Thoracic aorta (tissue), 2 donors: ENCODE data around the gene DDX52. TPM values are rescaled to one million over a fixed set of nuclear protein-coding genes. Genes with fewer than 3 reads are reported as not detected.

Source experiments
- ATAC-seq: fragments of 150-250 bp; one replicate; pipeline ENCODE4 v1.8.0; 2017; ENCODE audit warnings: low read depth; ENCODE audit not compliant: insufficient number of reproducible peaks, low FRiP score
- DNase-seq: peaks from one replicate; pipeline ENCODE4 v3.0.0-alpha.2; 2020; ENCODE audit warnings: low spot score
- H3K27ac ChIP-seq, 2 donors: fragments of 200-600 bp; sonication (generic); 1 replicate in 1 of 2; 2 replicates in 1 of 2; pipeline ENCODE4 v1.5.1; 2016; ENCODE audit warnings: mild to moderate bottlenecking in 2 of 2, moderate library complexity in 2 of 2
- H3K27me3 ChIP-seq: fragments of 200-600 bp; sonication (generic); replicated peaks from 2 replicates; pipeline ENCODE4 v1.6.0; 2016; ENCODE audit warnings: mild to moderate bottlenecking; ENCODE audit not compliant: insufficient read depth
- H3K36me3 ChIP-seq: fragments of 200-600 bp; sonication (generic); one replicate; pipeline ENCODE4 v1.5.1; 2016
- H3K4me1 ChIP-seq, 2 donors: fragments of 200-600 bp; sonication (generic); 1 replicate in 1 of 2; 2 replicates in 1 of 2; pipeline versions ENCODE4 v1.5.1 to v1.6.0; 2016; ENCODE audit warnings: low read depth in 2 of 2, mild to moderate bottlenecking in 1 of 2; ENCODE audit not compliant: control insufficient read depth in 1 of 2
- H3K4me3 ChIP-seq: fragments of 200-600 bp; sonication (generic); 2 replicates; pipeline ENCODE4 v1.5.1; 2016; ENCODE audit warnings: mild to moderate bottlenecking
- H3K9me3 ChIP-seq: fragments of 200-600 bp; sonication (generic); 2 replicates; pipeline ENCODE4 v1.5.1; 2016
- total RNA-seq, 2 donors: library from RNA; depleted of rRNA; stranded (reverse); fragments of >200 nt; gene quantifications; one replicate each; pipeline versions ENCODE4 v1.1.0 to v1.2.3, GENCODE V29; 2016
- TF ChIP-seq, protein P1 (sequence below): fragments of 200-600 bp; sonication (generic); IDR thresholded peaks from one replicate; pipeline ENCODE4 v1.5.1; 2019; ENCODE audit warnings: antibody characterized with exemption

Gene DDX52
- total RNA-seq, 2 donors from 2014 or later = 9.2 to 22.7 TPM

DNA sequence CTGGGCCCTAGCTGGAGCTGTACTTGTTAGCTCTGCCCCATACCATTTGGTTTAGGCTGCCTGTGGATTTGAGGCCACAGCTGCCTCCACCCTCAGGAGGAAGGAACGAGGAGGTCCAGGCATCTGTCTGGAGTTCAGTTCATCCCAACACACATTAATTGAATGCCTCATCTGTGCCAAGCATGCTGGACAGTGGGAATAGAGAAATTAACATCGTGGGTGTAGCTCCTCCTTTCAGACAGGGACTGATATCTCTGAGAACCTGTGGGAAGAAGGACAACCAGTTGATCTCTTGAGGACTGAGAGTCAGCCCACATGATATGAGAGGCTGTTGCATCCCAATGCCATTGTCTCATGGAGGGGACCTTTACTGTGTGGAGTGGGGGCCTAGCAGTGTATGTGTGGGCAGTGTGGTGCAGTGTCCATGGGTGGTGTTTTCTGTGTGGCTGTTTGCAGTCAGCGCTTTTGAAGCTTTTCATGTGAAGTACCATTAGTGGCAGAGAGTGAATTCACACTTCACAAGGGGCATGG is 29.4 kb upstream of the DDX52 start:
- ATAC-seq (no peak), DNase-seq (no peak)
- H3K27me3 ChIP-seq = no peaks in the 10 kb centered on the region
- H3K9me3 ChIP-seq = no peaks in the 10 kb centered on the region
- no peaks in the 10 kb centered on the region for H3K36me3 ChIP-seq
- H3K4me1 ChIP-seq = no peaks in the 10 kb centered on the region
- H3K4me3 ChIP-seq = no peak overlapping the region
- TF ChIP-seq, protein P1, sequence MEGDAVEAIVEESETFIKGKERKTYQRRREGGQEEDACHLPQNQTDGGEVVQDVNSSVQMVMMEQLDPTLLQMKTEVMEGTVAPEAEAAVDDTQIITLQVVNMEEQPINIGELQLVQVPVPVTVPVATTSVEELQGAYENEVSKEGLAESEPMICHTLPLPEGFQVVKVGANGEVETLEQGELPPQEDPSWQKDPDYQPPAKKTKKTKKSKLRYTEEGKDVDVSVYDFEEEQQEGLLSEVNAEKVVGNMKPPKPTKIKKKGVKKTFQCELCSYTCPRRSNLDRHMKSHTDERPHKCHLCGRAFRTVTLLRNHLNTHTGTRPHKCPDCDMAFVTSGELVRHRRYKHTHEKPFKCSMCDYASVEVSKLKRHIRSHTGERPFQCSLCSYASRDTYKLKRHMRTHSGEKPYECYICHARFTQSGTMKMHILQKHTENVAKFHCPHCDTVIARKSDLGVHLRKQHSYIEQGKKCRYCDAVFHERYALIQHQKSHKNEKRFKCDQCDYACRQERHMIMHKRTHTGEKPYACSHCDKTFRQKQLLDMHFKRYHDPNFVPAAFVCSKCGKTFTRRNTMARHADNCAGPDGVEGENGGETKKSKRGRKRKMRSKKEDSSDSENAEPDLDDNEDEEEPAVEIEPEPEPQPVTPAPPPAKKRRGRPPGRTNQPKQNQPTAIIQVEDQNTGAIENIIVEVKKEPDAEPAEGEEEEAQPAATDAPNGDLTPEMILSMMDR = no peak
- no peak overlapping the region for H3K27ac ChIP-seq

DNA sequence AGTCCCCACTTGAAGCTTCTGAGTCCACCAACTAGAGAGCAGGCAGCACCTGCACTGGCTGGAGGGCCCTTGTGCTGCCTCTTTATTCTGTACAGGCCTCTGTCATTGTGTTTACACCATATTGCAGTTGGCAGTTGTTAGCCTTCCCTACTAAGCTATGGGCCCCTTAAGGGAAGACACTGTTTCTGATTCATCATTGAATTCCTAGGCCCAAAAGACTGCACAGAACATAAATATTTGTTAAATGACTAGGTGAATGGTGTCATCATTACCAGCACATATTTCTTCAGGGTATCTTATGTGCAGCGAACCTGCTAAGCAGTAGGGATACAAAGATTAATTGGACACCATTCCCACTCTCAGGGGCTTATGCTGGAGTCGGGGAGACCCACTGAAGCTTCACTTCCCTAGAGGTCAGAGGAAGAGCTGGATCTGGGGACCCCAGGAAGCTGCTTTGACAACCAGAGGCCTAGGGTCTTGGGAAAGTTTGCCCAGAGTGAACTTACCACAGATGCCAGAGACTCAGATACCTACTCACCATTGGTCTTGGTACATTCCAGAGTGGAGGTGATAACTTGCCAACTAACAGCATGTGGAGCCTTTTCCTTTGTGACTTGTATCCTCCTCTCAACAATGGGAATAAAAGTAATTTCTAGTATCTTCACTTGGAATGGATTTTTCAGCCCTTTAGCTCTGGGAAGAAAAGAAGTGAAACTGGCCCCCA is 28.7 kb upstream of the DDX52 start:
- H3K9me3 ChIP-seq = no peaks in the 10 kb centered on the region
- no peak for ATAC-seq

DNA sequence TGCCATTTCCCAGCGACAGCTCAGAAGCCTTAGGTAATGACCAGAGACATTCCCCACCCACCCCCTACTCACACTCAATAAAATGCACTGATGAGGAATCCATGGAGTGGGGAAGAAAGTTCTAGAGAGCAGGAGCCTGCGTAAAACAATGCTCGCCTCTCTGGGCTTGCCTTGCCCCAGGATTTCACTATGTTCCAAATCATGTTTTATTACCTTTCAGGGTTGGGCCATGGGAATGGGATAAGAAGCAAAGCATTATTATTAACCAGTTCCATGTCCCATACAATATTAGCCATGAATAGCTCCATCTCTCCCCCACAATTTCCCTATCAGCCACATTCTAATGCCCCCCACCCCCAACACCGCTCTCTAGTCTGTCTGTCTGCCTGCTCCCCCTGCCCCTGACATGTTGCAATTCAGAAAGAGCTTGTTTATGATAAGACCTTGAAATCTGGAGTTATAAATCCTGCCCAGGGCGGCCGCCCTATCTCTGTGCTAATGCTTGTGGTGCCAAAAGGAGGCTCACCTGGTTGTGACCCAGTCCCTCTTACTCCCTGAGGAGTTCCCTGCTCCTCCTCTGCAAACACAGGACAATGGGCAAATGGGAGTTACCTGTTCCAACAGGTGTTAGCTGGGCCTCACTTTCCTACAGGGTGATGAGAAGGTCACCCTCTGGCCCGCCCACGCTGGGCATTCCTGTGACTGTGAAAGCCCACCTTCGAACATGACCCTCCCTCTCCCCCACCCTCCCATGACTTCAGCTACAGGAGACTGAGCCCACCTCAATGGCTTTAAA is 28.0 kb upstream of the DDX52 start:
- H3K36me3 ChIP-seq = no peaks in the 10 kb centered on the region
- DNase-seq (no peak), ATAC-seq (no peak)
- no peaks in the 10 kb centered on the region for H3K4me1 ChIP-seq
- no peaks in the 10 kb centered on the region for H3K9me3 ChIP-seq
- no peak overlapping the region for H3K27ac ChIP-seq
- H3K27me3 ChIP-seq = no peaks in the 10 kb centered on the region
- TF ChIP-seq, protein P1 = no peak
- H3K4me3 ChIP-seq = no peak overlapping the region

More for the DNA sequence above, 28.7 kb upstream of the DDX52 start:
- no peak for DNase-seq
- H3K4me3 ChIP-seq = no peak overlapping the region
- H3K36me3 ChIP-seq = no peaks in the 10 kb centered on the region
- no peaks in the 10 kb centered on the region for H3K4me1 ChIP-seq
- no peaks in the 10 kb centered on the region for H3K27me3 ChIP-seq
- no peak overlapping the region for H3K27ac ChIP-seq
- TF ChIP-seq, protein P1 = no peak

DNA sequence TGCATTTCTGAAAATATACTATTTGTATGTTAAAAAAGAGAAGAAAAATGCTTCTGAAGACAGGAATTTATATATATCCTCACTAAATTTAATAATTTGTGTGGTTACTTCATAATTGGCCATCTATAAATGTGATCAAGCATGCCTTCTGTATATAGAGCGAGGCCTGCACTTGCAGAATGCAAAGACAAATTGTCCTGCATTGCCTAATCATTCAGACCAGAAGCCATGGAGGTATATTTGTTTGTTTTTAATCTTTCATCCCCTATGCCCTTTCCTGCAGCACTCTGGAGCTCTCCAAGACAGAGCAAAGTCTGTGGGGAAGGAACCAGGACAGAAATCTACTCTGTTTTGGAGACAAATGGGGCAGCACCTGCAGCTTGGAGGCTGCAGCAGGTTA is 23.8 kb upstream of the DDX52 start:
- H3K27me3 ChIP-seq = no peaks in the 10 kb centered on the region
- no peaks in the 10 kb centered on the region for H3K36me3 ChIP-seq
- no peak overlapping the region for H3K27ac ChIP-seq
- H3K9me3 ChIP-seq = no peaks in the 10 kb centered on the region
- H3K4me1 ChIP-seq = no peaks in the 10 kb centered on the region
- DNase-seq (no peak), ATAC-seq (no peak)
- no peak overlapping the region for H3K4me3 ChIP-seq
- TF ChIP-seq, protein P1 = no peak

DNA sequence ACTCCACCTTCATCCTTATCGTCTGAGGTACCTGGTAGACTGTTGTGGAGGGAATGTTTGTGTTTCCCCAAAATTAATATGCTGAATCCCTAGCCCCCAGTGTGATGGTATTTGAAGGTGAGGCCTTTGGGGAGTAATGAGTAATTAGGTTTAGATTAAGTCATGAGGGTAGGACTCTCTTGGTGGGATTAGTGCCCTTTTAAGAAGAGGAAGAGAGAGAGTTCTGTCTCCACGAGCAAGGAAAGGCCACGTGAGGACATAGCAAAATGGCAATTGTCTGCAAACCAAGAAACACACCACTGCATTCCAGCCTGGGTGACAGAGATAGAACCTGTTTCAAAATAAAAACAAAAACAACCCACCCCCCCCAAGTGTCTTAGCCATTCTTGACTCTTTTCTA is 21.0 kb upstream of the DDX52 start:
- ATAC-seq (no peak), DNase-seq (no peak)
- Histone ChIP-seq H3K36me3 (no peaks in the 10 kb centered on the region), H3K27me3 (no peaks in the 10 kb centered on the region), H3K4me3 (no peak overlapping the region), H3K27ac (no peak overlapping the region), H3K9me3 (no peaks in the 10 kb centered on the region), H3K4me1 (no peaks in the 10 kb centered on the region)
- TF ChIP-seq, protein P1 = no peak
